ENCODE data around the gene SETD6.

Gene SETD6

DNA sequence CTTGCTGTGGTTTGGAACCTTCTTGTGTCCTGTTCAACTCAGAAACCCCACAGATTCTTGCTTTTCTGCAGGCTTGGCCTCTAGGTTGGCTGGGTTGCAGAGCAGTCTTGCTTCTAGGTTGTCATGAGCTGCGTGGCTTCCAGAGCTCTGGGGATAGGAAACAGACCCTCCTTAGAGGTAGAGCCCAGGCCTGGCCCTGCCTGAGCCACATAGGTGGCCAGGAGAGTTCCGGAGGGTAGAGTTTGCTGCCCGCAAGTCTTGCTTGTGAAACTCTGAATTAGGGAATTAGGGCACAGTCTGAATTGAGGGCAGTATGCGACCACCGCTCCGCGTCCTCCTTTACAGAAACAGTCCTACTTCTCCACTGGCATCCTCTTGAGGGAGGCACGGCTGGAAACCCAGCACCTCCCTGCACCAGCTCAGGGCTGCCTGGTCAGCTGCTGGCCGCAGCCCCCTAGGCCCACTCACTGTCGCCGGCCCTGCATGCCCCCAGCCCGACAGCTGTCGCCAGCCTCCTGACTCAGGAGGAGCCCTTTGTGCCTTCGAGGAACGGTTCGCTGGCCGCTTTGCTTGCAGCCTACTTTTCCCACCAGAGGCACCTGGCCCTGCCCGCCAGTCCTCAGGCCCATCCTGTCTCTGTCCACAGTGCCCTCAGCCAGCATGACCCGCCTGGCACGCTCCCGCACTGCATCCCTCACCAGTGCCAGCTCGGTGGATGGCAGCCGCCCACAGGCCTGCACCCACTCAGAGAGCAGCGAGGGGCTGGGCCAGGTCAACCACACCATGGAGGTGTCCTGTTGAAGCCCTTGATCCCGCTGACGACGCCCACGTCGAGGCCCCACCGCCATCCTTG is 4.3 kb upstream of the SETD6 start:
- no peak for DNase-seq (ENCODE audit: low read depth, low spot score)
- no peak overlapping the region for H3K4me3 ChIP-seq (ENCODE audit: low read depth, low read length)
- TF ChIP-seq, protein P1, sequence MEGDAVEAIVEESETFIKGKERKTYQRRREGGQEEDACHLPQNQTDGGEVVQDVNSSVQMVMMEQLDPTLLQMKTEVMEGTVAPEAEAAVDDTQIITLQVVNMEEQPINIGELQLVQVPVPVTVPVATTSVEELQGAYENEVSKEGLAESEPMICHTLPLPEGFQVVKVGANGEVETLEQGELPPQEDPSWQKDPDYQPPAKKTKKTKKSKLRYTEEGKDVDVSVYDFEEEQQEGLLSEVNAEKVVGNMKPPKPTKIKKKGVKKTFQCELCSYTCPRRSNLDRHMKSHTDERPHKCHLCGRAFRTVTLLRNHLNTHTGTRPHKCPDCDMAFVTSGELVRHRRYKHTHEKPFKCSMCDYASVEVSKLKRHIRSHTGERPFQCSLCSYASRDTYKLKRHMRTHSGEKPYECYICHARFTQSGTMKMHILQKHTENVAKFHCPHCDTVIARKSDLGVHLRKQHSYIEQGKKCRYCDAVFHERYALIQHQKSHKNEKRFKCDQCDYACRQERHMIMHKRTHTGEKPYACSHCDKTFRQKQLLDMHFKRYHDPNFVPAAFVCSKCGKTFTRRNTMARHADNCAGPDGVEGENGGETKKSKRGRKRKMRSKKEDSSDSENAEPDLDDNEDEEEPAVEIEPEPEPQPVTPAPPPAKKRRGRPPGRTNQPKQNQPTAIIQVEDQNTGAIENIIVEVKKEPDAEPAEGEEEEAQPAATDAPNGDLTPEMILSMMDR (IDR thresholded peaks at IDR 0.05; ENCODE audit: insufficient read depth, low read length, missing control alignments), result no peak
- POLR2A ChIA-PET, result interaction anchor here (0.7 kb wide), 1 partner anchor 11 kb away, joined by 3 read pairs; the partner anchor contains the start of gene NDRG4
- CTCF ChIA-PET, result interaction anchor here (0.7 to 7.7 kb wide), 13 partner anchors 10 to 245 kb away, joined by 3 to 78 read pairs (median 6); partner anchors contain the start of gene NDRG4

DNA sequence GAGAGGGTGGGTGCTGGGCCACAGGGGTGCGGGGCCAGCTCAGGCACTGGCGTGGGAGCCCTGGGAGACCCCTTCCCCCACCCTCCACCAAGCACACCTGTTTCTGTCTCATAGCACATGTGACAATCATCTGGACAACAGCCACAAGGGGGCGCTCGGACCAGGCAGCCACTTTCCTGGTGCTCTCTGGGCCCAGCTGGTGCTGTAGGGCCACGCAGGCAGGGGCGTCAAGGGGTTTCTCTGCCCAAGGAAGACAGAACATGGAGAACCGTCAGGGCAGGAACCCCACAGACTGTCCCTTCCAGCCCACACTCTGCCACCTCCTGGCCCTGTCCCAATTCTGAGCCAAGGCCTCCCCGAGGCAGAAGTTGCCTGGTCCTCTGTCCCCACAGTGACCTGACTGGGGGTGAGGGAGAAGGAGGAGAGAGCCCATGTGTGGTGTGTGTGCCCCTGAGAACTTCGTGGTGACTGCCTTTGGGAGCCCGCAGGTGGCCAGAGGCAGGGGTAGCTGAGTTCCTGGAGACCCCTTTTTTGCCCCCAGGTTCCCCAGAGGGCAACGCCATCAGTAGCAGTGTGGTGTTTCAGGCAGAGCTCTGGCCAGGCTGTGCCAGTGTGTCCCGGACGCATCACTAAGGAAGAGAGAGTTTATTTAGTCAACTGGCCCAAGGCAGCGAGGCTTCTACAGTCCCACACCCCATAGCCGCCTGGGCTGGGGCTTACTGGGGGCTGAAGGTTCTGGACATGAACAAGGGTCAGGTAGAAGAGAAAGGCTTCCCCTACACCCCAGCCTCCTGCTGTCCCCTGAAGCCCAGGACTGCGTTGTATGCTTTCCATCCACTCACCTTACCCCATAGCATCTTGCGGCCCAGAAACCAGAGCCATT is 3.1 kb upstream of the SETD6 start:
- CTCF ChIA-PET, result interaction anchor here (0.7 to 7.7 kb wide), 17 partner anchors 10 to 251 kb away, joined by 3 to 78 read pairs (median 5); partner anchors contain the start of gene NDRG4
- POLR2A ChIA-PET, result no interaction called here
- no peak for DNase-seq (ENCODE audit: low read depth, low spot score)
- H3K4me3 ChIP-seq (ENCODE audit: low read depth, low read length), result no peak overlapping the region
- TF ChIP-seq, protein P1 (IDR thresholded peaks at IDR 0.05; ENCODE audit: insufficient read depth, low read length, missing control alignments), result peak; percentile 68

GRCh38 chr16:58513874-58514273 is 1.4 kb upstream of the SETD6 start:
- CTCF ChIA-PET, result interaction anchor here (0.9 to 7.7 kb wide), 11 partner anchors 13 to 243 kb away, joined by 3 to 78 read pairs (median 6); partner anchors contain the start of gene NDRG4
- POLR2A ChIA-PET, result no interaction called here
- TF ChIP-seq, protein P1 (IDR thresholded peaks at IDR 0.05; ENCODE audit: insufficient read depth, low read length, missing control alignments), result no peak

DNA sequence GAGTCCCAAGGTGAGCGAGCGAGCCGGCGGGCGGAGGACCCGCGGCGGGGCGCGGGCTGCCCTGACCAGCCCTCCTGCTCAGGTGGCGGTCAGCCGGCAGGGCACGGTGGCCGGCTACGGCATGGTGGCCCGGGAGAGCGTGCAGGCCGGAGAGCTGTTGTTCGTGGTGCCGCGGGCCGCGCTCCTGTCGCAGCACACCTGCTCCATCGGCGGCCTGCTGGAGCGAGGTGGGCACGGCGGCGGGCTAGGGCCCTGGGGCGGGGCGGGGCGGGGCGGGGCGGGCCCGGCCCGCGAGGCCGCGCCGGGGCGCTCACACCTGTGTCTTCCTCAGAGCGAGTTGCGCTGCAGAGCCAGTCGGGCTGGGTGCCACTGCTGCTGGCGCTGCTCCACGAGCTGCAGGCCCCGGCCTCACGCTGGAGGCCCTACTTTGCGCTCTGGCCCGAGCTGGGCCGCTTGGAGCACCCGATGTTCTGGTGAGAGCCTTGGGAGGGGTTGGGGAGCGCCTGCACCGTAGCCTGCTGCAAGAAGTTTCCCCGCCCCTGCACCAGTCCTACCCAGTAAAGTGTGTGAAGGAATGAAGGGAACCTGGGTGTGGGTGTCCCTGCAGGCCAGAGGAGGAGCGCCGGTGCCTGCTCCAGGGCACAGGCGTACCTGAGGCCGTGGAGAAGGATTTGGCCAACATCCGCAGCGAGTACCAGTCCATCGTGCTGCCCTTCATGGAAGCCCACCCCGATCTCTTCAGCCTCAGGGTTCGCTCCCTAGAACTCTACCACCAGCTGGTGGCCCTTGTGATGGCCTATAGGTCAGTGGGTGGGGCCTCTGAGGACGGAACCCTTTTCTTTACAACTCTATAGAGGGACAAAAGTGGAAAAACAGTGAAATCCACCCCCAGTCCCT is 802 bp downstream of the SETD6 start:
- ChIA-PET CTCF (interaction anchor here (0.8 to 4.9 kb wide), 4 partner anchors 69 to 240 kb away, joined by 3 to 22 read pairs (median 5); no protein-coding TSS in a partner anchor), POLR2A (no interaction called here)
- H3K4me3 ChIP-seq (ENCODE audit: low read depth, low read length), result peak overlapping the region; percentile 83
- DNase-seq (ENCODE audit: low read depth, low spot score), result no peak
- TF ChIP-seq, protein P1 (IDR thresholded peaks at IDR 0.05; ENCODE audit: insufficient read depth, low read length, missing control alignments), result no peak

More at GRCh38 chr16:58513874-58514273, 1.4 kb upstream of the SETD6 start:
- no peak for DNase-seq (ENCODE audit: low read depth, low spot score)
- no peak overlapping the region for H3K4me3 ChIP-seq (ENCODE audit: low read depth, low read length)

DNA sequence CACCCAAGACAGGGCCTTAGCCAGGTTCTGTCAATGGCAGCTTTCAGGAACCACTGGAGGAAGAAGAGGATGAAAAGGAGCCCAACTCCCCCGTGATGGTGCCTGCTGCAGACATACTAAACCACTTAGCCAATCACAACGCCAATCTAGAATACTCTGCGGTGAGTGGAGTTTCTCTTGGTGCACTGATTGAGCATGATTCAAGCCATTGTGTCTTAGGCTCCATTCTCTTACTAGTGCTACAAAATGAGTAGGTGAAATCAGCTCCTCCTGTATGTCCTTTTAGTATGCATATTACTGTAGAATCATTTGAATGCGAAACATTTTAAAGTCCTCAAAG is 1.4 kb downstream of the SETD6 start:
- DNase-seq (ENCODE audit: low read depth, low spot score), result no peak
- CTCF ChIA-PET, result interaction anchor here (1.0 to 1.2 kb wide), 2 partner anchors 144 to 146 kb away, joined by 4 to 6 read pairs; no protein-coding TSS in a partner anchor
- TF ChIP-seq, protein P1 (IDR thresholded peaks at IDR 0.05; ENCODE audit: insufficient read depth, low read length, missing control alignments), result no peak
- POLR2A ChIA-PET, result no interaction called here
- H3K4me3 ChIP-seq (ENCODE audit: low read depth, low read length), result no peak overlapping the region

All from AG04449 (cell line).